Measurements from ENCODE around the gene GAST.

Gene GAST

DNA sequence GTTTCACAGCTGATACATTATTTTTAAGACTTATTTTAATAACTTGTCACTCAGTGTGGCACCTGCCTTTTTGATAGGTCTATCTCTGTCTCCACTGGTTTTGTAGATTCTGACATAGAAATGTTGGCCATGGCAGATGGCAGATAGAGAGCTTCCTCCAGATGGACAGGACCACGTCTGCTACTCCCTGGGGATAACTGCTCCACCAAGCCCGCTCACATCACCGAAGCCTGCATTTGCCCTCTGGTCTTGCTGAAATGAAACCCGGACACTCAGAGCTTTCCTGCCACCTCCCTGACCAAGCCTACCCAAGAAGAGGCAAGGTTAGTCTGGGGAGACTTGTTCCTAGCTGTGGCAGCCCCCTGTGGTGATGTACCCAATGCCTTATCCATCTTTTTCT is 38.7 kb downstream of the GAST start:
- no peak for DNase-seq

DNA sequence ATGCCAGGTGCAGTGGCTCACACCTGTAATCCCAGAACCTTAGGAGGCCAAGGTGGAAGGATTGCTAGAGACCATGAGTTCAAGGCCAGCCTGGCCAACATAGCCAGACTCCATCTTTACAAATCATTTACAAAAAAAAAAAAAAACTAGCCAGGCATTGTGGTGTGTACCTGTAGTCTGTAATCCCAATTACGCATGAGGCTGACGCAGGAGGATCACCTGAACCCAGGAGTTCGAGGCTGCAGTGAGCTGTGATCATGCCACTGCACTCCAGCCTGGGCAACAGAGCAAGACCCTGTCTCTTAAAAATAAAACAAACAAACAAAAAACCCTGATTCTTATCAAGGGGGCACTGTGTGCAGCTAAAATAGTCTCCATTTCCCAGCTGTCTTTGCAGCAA is 39.2 kb downstream of the GAST start:
- no peak for DNase-seq

DNA sequence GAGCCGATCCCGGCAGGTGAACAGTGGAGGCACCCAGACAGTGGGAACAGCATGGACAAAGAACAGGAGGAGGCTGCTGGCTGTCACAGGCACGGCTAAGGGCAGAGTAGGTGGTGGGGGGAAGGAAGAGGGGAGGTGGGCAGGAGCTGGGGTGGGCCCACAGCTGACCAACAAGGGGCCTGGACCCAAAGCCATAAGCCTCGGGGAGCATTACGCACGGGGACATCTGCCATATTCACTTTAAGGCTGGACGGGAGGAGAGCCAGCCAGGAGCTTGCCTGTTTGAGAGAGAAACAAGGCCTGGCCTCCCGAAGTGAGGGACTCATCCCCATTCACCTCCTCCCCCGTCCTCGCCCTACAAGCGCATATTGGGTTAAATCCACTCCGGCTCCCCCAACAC is 41.9 kb downstream of the GAST start:
- DNase-seq, result no peak

- DNase-seq, result no peak
Measured at GRCh38 chr17:41758601-41759000, 46.5 kb downstream of the GAST start.

DNA sequence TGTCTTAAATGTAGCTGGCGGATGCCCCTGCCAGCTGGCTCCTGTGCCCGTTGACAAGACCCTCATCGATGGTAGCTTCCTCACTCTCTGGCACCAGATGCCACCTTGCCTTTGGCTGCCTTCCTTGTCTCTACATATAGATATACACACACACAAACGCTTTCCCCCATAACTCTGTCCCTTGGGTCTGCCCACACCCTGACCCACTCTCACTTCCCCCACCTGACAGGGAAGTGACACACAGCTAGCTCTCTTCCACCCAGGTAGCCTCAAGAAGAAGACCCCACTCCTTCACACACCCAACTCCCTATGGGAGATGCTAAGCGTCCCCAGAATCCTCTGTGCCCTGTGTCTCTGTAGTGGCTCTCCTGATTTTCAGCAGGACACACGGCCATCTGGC is 48.7 kb downstream of the GAST start:
- DNase-seq, result no peak

DNA sequence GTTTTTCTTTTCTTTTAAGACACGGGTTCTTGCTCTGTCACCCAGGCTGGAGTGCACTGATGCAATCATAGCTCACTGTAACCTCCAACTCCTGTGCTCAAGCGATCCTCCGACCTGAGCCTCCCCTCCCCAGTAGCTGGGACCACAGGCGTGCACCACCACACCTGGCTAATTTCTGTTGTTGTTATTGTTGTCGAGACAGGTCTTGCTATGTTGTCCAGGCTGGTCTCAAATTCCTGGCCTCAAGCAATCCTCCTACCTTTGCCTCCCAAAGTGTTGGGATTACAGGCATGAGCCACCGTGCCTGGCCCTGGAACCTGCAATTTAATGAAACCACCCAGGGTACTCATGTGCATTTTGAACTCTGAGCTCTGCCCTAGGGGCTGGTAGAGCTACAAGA is 50.3 kb downstream of the GAST start:
- DNase-seq, result no peak

GRCh38 chr17:41762841-41763240 is 50.7 kb downstream of the GAST start:
- no peak for DNase-seq

DNA sequence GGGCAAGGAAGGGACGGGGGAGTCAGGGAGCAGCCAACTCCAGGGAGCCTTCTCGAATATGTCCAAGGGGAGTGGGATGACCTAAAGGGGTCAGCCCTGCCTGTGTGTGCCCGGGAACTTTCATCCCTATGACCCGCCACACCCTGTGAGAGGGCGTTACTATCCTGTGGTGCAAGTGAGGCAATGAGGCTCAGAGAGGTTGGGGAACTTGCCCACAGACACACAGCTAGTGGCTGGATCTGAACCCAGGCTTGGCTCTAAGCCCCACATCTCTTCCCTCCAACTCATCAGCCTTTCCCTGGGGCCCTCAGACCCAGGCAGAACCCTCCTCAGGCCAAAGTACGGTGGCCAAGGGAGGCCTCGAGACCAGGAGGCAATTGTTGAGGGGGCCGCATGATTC is 51.2 kb downstream of the GAST start:
- no peak for DNase-seq
